Activated CD8-positive, alpha-beta memory T cell treated with anti-CD3 and anti-CD28 coated beads for 1 hour (primary cell): ENCODE results near the gene KNL1.
"Not testable (repeated sequence)": the region's sequence is repeated elsewhere in the genome, so short reads cannot be mapped to it uniquely, and the experiment has no call there.

Source experiments
- DNase-seq, 2 donors: peaks; one replicate each; pipeline ENCODE4 v3.0.0-alpha.2; 2020; ENCODE audit warnings: low read depth in 1 of 2; ENCODE audit errors: extremely low read depth in 1 of 2

The KNL1 gene

DNA sequence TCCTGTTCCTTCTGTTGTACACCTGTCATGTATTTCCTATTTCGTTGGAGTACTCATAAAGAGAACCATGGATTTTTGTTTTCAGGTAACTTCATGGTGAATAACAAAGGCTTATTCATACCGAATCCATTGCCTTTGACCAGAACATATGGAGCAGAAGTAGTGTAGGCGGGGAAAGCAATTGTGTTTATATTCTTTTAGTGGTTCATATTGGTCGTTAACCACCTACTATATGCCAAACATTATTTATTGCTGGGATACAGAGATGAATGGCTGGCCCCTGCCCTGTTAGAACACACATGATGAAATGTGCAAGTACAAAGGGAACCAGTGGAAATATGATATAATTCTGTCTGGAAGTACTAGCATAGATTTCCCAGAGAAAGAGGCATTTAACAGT, 15.2 kb upstream of the KNL1 start:
- no peak for DNase-seq

DNA sequence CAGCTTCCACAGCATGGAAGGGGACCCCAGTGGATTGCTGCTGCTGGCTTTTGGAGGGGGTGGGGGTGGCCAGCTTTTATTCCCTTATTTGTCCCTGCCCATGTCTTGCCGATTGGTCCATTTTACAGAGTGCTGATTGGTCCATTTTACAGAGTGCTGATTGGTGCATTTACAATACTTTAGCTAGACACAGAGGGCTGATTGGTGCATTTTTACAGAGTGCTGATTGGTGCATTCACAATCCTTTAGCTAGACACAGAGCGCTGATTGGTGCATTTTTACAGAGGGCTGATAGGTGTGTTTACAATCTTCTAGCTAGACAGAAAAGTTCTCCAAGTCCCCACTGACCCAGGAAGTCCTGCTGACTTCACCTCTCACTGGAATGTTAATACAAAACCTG, 12.3 kb upstream of the KNL1 start:
- DNase-seq: not testable (repeated sequence)

DNA sequence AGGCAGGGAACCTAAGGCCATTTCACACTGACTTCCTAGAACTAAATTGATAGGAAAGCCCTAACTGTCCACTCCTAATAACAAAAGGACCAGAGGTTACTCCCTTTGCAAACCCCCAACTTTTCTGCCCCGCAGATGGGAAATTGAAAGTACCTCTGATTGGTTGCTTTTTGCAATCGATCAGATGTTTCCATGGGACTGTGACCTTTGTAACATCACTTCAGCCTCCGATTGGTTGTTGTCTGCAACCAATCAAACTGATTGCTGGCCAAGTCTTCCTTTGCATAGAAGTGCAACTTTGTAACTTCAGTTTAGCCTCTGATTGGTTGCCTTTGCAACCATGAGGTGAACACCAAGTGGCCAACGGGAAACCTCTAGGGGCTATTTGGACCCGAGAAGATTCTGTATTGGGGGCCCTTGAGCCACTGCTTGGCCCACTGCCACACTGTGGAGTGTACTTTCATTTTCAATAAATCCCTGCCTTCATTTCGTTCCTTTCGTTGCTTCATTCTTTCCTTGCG, 11.3 kb upstream of the KNL1 start:
- DNase-seq: no peak

DNA sequence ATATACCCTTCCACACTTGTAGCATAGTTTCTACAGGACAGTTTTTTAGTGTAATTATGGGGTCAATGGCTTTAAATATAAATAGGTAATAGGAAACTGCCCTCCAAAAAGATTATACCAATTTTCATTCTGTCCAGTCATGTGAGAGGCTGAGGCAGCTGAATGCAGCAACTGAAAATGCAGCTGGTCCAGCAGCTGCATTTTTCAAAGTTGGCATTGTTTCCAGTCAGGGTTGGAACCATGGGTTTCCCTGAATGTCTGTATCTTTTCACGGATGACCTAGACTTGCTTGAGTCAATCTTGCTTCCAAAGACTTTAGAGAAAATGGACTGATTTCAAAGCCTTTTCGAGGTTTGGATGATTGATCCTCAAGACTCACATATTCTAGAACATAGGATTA, 9.9 kb upstream of the KNL1 start:
- no peak for DNase-seq

DNA sequence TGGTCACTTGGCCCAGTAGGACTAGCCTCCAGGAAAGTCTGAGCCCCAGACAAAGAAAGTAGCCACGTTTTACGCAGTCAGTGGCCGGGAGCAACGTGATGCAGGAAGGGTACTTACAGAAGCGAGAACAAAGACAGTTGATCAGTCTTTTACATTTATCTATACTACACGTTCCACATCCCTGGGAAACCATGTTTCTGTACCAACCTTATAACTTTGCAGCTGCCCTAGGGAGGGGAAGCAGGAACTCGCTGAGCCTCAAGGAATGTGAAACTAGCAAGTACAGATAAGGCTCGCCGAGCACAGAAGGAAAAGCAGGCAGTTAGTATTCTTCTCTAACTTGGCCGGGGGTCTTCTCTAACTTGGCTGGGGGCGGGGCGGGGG, 3.4 kb upstream of the KNL1 start:
- DNase-seq: no peak

DNA sequence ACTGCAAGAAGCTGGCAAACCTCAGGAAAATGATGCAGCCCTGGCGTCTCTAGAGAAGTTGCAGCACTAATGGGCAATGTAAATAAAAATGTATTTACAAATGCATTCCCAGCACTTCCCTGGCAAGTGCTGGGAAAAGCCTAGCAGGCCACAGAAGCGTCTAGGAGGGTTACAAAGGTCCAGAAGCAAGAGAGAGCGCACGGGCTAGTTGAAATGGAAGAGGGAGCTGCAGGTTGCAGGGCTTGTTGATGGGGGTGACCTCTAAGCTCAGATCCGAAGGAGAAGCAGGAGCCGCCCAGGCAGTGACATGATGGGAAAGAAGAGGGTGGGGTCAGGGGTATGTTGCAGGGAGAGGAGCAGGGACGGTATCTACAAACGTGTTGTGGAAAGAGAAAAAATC, 2.7 kb upstream of the KNL1 start:
- no peak for DNase-seq

DNA sequence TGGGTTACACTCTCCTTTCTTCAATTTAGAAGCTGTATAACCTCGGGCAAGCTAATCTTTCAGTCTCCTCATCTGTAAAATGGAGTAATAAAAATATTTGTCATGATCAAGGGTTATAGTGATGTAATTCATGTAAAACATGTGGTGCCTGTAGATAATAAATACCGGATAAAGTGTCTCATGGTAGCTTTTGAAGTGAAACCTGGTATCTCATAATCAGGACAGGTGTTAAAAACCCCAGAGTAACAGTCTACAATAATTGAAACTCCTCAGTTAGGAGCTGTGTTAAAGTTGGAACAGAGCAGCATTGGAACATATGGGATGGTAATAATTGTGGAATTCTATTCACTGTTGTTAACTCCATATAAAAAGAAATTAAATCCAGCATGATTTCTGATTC, 884 bp upstream of the KNL1 start:
- no peak for DNase-seq

DNA sequence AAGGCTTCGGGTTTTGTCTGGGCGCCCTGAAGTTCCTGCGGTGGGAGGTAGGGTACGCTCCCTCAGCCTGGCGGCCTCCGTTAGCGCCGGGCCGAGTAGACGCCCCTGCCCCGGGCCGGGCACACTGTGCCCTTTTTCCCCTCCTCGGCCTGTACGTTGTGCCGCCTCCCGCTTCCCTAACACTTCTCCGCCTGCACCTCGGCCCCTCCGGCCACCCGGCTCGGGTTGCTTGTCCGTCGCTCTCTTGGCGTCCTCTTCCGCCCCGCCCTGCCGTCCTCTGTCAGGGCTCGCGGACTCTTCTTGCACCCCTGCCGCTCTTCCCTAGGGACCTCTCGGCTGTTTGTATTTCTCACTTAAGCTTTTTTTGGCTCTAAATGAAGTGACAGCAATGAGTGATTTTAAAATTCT, 384 bp downstream of the KNL1 start:
- DNase-seq: no peak

DNA sequence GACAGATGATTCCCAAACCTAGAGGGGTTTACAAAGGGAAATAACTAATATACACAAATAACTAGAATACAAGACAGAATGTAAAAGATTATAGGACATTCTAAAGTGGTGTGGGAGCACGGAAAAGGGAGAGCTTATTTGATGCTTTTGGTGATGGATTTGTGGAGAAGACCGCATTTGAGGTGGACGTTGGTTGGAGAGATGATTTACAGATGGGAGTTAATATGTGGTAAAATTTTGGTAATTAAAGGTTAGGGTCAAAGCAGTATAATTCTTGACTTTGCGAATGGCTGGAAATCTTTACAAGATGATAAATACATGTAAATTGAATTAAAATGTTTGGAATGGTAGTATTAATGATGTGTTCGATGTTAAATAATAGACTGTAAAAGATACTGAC, 1.2 kb downstream of the KNL1 start:
- no peak for DNase-seq

DNA sequence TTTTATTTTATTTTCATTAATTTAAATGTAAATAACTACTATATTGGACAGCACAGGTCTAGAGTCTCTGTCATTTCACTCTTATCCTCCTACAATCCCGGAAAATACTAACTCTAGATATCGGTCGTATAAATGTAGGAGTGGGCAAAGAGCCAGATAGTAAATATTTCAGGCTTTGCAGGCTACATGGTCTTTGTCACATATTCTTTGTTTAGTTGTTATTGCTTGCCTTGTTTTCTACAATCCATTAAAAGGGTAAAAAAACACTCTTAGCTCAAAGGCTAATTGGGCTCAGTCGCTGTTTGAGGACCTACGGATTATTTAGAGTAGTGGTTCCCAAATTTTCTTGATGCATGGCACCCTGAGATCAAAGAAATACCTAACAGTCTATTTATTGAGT, 1.7 kb downstream of the KNL1 start:
- no peak for DNase-seq

DNA sequence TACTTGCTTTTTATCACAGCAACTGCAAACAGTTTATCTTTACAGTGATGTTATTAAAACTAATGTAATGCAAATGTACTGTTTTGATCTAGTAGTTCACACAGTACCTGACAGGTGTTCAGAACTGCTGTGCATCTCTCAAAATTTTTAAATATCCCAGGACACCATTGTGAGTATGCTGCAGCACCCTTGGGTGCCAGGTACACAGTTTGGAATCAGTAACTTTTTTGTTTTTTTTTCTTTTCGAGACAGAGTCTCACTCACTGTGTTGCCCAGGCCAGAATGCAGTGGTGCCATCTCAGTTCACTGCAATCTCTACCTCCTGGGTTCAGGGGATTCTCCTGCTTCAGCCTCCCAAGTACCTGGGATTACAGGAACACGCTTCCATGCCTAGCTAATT, 3.0 kb downstream of the KNL1 start:
- no peak for DNase-seq

DNA sequence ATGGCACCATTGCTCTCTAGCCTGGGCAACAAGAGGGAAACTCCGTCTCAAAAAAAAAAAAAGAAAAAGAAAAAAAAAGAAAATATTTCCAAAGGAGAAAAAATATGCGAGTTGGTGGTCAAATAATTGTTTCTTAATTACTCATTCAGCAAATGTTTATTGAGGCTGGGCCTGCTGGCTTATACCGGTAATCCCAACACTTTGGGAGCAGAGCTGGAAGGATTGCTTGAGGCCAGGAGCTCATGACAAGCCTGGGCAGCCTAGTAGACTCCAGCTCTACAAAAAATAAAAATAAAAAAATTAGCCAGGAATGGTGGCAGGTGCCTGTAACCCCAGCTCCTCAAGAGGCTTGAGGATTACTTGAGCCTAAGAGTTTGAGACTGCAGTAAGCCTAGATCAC, 4.1 kb downstream of the KNL1 start:
- no peak for DNase-seq

DNA sequence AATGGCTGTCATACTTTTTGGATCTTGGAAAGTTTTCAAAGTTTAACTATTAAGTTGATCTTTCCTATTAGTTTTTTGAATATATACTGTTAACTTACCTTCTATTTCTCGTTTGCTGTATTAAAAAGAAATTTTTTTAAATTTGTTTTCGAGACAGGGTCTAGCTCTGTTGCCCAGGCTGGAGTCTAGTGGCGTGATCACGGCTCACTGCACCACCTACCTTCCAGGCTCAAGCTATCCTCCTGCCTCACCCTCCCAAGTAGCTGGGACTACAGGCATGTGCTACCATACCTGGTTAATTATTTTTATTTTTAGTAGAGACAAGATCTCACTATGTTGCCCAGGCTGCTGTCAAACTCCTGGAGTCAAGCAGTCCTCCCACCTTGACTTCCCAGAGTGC, 4.6 kb downstream of the KNL1 start:
- no peak for DNase-seq

DNA sequence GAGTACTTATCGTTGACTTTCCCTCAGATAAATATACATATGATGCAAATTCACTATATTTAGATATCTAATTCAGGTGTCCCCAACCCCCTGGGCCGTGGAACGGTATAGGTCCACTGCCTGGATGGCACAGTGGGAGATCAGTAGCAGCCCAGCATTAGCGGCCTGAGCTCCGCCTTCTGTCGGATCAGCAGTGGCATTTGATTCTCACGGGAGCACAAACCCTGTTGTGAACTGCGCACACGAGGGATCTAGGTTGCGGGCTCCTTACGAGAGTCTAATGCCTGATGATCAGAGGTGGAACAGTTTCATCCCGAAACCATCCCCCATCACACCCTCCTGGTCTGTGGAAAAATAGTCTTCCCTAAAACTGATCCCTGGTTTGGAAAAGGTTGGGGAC, 6.9 kb downstream of the KNL1 start:
- DNase-seq: no peak

DNA sequence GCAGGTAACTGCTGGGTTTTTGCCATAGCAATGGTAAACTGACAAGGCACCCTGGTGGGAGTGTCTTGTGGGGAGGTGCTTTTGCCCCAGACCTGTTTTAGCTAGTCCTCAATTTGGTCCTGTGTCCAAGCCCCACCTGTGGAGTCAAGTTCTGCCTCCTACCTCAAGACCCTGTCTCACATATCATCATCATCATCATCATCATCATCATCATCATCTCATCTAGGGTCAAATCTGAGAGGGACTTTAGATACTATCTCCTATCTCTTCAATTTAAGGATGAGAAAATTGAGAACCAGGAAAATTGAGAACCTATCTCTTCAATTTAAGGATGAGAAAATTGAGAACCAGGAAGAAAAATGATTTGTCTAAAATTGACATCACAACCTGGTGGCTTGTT, 9.9 kb downstream of the KNL1 start:
- no peak for DNase-seq

DNA sequence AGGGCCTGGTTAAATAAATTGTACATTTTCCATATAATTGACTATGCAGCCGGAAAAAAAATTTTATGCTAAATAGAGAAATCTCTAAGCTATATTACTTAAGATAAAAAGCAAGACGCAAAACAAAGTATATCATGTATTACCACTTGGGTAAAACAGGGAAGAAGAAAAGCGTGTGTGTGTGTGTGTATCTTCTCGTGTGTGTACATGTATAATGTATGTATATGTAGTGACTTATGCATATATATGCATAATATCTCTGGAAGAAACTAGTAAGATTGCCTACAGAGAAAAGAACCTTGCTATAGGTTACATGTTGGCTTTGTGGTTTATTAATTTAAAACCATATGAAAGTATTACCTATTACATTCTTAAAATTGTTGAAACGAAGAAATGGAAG, 19.0 kb downstream of the KNL1 start:
- no peak for DNase-seq

DNA sequence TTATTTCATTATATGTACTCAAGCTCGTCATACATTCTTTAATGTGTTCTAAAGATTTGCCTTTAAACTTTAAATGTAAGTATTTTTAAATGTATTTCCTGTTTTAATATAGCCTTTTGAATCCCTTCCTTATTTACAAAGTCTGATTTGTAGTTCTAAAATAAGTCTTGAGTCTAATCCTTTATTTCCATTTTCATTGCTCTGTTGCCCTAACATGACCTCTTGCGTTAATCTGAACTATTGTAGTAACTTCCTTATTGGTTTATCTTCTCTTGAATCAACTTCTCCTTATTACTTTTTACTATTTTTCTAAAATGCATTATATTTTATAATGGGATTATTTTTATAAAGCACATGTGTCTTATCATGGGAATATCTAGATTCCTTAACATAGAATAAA, 24.0 kb downstream of the KNL1 start:
- no peak for DNase-seq

DNA sequence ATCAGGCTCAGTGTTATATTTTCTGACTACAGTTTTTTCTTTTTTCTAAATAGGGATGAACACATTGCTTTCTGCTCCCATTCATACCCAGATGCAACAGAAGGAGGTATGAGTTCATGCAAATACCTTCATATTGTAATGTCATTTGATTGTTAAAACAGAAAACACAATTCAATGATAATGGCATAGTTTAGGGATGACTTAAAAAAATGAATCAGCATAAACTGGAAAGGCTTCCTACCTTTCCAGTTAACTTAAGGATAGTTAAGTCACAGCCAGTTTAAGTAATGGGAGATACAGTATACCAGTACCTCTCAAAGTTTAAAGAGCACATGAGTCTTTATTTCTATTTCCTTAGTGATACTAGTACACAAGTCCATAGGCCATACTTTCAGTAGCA, 24.9 kb downstream of the KNL1 start:
- DNase-seq: no peak

DNA sequence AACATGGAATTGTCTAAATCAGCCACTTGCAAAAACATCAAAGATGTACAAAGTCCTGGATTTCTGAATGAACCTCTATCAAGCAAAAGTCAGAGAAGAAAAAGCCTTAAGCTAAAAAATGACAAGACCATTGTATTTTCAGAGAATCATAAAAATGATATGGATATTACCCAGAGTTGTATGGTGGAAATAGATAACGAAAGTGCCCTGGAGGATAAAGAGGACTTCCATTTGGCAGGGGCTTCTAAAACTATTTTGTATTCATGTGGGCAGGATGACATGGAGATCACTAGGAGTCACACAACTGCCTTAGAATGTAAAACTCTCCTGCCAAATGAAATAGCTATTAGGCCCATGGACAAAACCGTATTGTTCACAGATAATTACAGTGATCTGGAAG, 29.3 kb downstream of the KNL1 start:
- DNase-seq: no peak

DNA sequence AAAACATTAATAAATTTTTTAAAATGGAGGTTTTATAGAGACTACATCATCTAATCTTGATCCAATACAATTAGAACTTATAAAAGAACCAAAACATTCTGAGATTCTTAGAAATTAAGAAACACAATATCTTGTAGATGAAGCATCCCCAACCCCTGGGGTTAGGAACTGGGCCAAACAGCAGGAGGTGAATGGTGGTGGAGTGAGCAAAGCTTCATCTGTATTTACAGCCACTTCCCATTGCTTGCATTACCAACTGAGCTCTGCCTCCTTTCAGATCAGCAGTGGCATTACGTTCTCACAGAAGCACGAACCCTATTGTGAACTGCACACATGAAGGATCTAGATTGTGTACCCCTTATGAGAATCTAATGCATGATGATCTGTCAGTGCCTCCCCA, 36.3 kb downstream of the KNL1 start:
- DNase-seq: no peak

DNA sequence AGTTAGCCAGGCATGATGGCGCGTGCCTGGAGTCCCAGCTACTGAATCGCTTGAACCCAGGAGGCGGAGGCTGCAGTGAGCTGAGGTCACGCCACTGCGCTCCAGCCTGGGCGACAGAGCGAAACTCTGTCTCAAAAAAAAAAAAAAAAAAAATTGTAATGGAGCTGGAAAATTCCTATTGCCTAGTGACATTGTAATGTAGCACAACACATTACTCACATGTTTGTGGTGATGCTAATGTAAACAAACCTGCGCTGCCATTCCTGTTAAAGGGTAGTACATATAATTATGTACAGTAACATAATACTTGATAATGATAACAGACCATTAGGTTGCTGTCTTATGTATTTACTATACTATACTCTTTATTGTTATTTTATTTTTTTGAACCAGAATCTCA, 39.1 kb downstream of the KNL1 start:
- DNase-seq: no peak

DNA sequence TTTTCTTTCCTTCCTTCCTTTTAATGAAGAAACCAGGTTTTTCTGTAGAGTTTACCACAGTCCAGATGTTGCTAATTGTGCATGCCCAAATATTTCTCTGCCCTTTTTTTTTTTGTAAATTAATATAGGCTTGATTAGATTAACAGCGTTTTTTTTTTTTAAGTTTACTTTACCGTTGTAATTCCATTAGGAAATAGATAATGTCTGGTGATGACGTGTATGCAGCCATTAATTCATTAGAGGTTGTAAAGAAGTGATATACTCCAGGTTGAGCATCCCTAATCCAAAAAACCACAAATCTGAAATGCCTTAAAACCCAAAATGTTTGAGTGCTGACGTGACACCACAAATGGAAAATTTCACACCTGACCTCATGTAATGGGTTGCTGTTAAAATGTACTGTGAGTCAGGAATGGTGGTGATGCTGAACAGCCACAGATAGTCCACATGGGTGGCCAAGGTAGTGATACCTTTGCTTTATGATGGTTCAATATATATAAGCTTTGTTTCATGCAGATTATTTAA, 43.2 kb downstream of the KNL1 start:
- DNase-seq: no peak

DNA sequence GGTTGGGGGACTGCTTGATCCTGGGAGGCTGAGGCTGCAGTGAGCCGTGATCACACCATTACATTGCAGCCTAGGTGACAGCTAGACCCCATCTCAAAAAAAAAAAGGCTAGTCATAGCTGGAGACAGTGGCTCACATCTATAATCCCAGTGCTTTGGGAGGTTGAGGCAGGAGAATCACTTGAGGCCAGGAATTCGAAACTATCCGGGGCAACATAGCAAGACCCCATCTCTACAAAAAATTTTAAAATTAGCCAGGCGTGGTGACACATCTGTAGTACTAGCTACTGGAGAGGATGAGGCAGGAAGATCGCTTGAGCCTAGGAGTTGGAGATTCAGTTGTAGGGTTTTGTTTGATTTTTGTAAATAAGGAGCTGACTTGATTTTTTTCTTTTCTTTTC, 45.6 kb downstream of the KNL1 start:
- DNase-seq: no peak

DNA sequence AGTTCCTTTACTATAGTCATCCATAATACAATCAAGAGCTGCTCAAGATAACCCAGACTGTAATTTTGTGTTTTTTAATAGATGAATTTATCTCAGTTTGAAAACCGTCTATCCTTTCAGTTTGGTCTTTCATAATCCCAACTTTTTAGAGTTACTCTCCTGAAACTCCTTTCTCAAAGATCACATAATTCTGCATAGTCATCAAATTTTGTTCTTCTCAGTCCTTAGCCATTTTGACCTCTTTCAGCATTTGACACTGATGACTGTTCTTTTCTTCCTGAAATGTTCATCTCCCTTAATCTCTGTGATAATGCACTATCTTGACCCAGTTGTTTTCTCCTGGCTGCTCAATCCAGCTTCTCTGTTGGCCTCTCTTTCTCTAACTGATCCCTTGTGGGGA, 53.5 kb downstream of the KNL1 start:
- no peak for DNase-seq
